H9 (cell line): ENCODE measurements around the gene DCTN3. TPM values are rescaled to one million over a fixed set of nuclear protein-coding genes. Genes with fewer than 3 reads are reported as not detected.

Experiments used
- DNase-seq: peaks from one replicate; pipeline ENCODE4 v3.0.0-alpha.2; 2017
- H2AFZ ChIP-seq: one replicate; pipeline ENCODE4 v1.6.1; 2013; ENCODE audit warnings: mild to moderate bottlenecking, low read length, control low read depth, moderate library complexity
- H2AK5ac ChIP-seq: 2 replicates; pipeline ENCODE4 v1.6.1; 2013; ENCODE audit warnings: low read length, control low read depth, mixed read lengths; ENCODE audit not compliant: insufficient read length
- H2BK120ac ChIP-seq: one replicate; pipeline ENCODE4 v1.6.1; 2013; ENCODE audit warnings: low read depth, mild to moderate bottlenecking, low read length, control low read depth, inconsistent platforms; ENCODE audit not compliant: poor library complexity, severe bottlenecking
- H2BK12ac ChIP-seq: 2 replicates; pipeline ENCODE4 v1.6.1; 2013; ENCODE audit warnings: low read length, control low read depth, mixed read lengths, low read depth; ENCODE audit not compliant: insufficient read length
- H2BK15ac ChIP-seq: 2 replicates; pipeline ENCODE4 v1.6.1; 2013; ENCODE audit warnings: low read depth, low read length, control low read depth
- H2BK20ac ChIP-seq: one replicate; pipeline ENCODE4 v1.6.1; 2013; ENCODE audit warnings: low read depth, mild to moderate bottlenecking, low read length, control low read depth, inconsistent platforms; ENCODE audit not compliant: poor library complexity, severe bottlenecking
- H2BK5ac ChIP-seq: 2 replicates; pipeline ENCODE4 v1.6.1; 2013; ENCODE audit warnings: low read length, control low read depth, mixed read lengths; ENCODE audit not compliant: insufficient read length
- H3K14ac ChIP-seq: 2 replicates; pipeline ENCODE4 v1.6.1; 2013; ENCODE audit warnings: low read length, control low read depth; ENCODE audit not compliant: insufficient read depth
- H3K18ac ChIP-seq: 2 replicates; pipeline ENCODE4 v1.6.1; 2013; ENCODE audit warnings: low read depth, mild to moderate bottlenecking, mixed read lengths, low read length, control low read depth; ENCODE audit not compliant: insufficient read length
- H3K23ac ChIP-seq: 2 replicates; pipeline ENCODE4 v1.6.1; 2013; ENCODE audit warnings: low read length, control low read depth, mixed read lengths, low read depth; ENCODE audit not compliant: insufficient read length
- H3K23me2 ChIP-seq: 2 replicates; pipeline ENCODE4 v1.6.1; 2013; ENCODE audit warnings: low read depth, mild to moderate bottlenecking, mixed read lengths, low read length, control low read depth; ENCODE audit not compliant: insufficient read length, poor library complexity, severe bottlenecking
- H3K27ac ChIP-seq: 2 replicates; pipeline ENCODE4 v1.5.1; 2013; ENCODE audit warnings: low read length, control low read depth, mixed read lengths, low read depth; ENCODE audit not compliant: insufficient read length
- H3K27me3 ChIP-seq: 2 replicates; pipeline ENCODE4 v1.6.1; 2013; ENCODE audit warnings: low read length, control low read depth, inconsistent platforms; ENCODE audit not compliant: insufficient read depth
- H3K4ac ChIP-seq: 2 replicates; pipeline ENCODE4 v1.6.1; 2013; ENCODE audit warnings: low read depth, mild to moderate bottlenecking, control low read depth, inconsistent platforms, low read length, moderate library complexity
- H3K4me1 ChIP-seq: 2 replicates; pipeline ENCODE4 v1.6.1; 2013; ENCODE audit warnings: low read length, control low read depth, inconsistent platforms; ENCODE audit not compliant: insufficient read depth
- H3K4me2 ChIP-seq: 2 replicates; pipeline ENCODE4 v1.6.1; 2013; ENCODE audit warnings: low read length, control low read depth, mixed read lengths; ENCODE audit not compliant: insufficient read length, insufficient read depth
- H3K56ac ChIP-seq: 2 replicates; pipeline ENCODE4 v1.6.1; 2013; ENCODE audit warnings: low read depth, mild to moderate bottlenecking, mixed read lengths, low read length, control low read depth; ENCODE audit not compliant: insufficient read length
- H3K79me1 ChIP-seq: 2 replicates; pipeline ENCODE4 v1.6.1; 2013; ENCODE audit warnings: low read depth, mild to moderate bottlenecking, moderate library complexity, low read length, control low read depth, inconsistent platforms; ENCODE audit not compliant: insufficient read depth, poor library complexity, severe bottlenecking
- H3K79me2 ChIP-seq: 2 replicates; pipeline ENCODE4 v1.6.1; 2013; ENCODE audit warnings: low read length, control low read depth, inconsistent platforms; ENCODE audit not compliant: insufficient read depth
- H3K9ac ChIP-seq: 2 replicates; pipeline ENCODE4 v1.6.1; 2013; ENCODE audit warnings: low read length, control low read depth, mixed read lengths; ENCODE audit not compliant: insufficient read length; ENCODE audit errors: extremely low read depth
- H3K9me3 ChIP-seq: one replicate; pipeline ENCODE4 v1.6.1; 2013; ENCODE audit warnings: low read depth, low read length, inconsistent platforms; ENCODE audit not compliant: control insufficient read depth
- H3T11ph ChIP-seq: one replicate; pipeline ENCODE4 v1.6.1; 2013; ENCODE audit warnings: mild to moderate bottlenecking, low read length, control low read depth, inconsistent platforms
- H4K20me1 ChIP-seq: one replicate; pipeline ENCODE4 v1.6.1; 2013; ENCODE audit not compliant: control insufficient read depth, insufficient read length, insufficient read depth
- H4K5ac ChIP-seq: 2 replicates; pipeline ENCODE4 v1.6.1; 2013; ENCODE audit warnings: low read depth, mild to moderate bottlenecking, mixed read lengths, low read length, control low read depth; ENCODE audit not compliant: insufficient read length
- H4K8ac ChIP-seq: replicated peaks from 2 replicates; pipeline ENCODE4 v1.6.1; 2013; ENCODE audit warnings: low read length, control low read depth, mixed read lengths, low read depth; ENCODE audit not compliant: insufficient read length
- H4K91ac ChIP-seq: 2 replicates; pipeline ENCODE4 v1.6.1; 2013; ENCODE audit warnings: low read depth, mild to moderate bottlenecking, moderate library complexity, mixed read lengths, low read length, control low read depth; ENCODE audit not compliant: insufficient read length
- H3K27ac Mint-ChIP-seq, 3 experiments: 2 replicates in 2 of 3; 3 replicates in 1 of 3; pipeline ENCODE4 v1.8.0; 2020 to 2021; ENCODE audit warnings: mixed read lengths in 3 of 3, mild to moderate bottlenecking in 1 of 3, moderate library complexity in 1 of 3
- H3K27me3 Mint-ChIP-seq: 2 replicates; pipeline ENCODE4 v1.8.0; 2021; ENCODE audit warnings: low read depth, mild to moderate bottlenecking, moderate library complexity, mixed read lengths
- H3K36me3 Mint-ChIP-seq, 3 experiments: 2 replicates in 2 of 3; 3 replicates in 1 of 3; pipeline ENCODE4 v1.8.0; 2020 to 2021; ENCODE audit warnings: low read depth in 3 of 3, mixed read lengths in 3 of 3; ENCODE audit not compliant: insufficient read depth in 1 of 3
- H3K4me1 Mint-ChIP-seq, 2 experiments: 2 replicates each; pipeline ENCODE4 v1.8.0; 2020; ENCODE audit warnings: mixed read lengths in 2 of 2
- H3K4me3 Mint-ChIP-seq, 2 experiments: 2 replicates in 1 of 2; 3 replicates in 1 of 2; pipeline ENCODE4 v1.8.0; 2020 to 2021; ENCODE audit warnings: mild to moderate bottlenecking in 2 of 2, mixed read lengths in 2 of 2, moderate library complexity in 1 of 2
- H3K9me3 Mint-ChIP-seq, 2 experiments: 2 replicates in 1 of 2; 3 replicates in 1 of 2; pipeline ENCODE4 v1.8.0; 2020; ENCODE audit warnings: mild to moderate bottlenecking in 2 of 2, mixed read lengths in 2 of 2, moderate library complexity in 1 of 2
- CTCF ChIP-seq: fragments of 200-600 bp; sonication (generic); conservative IDR thresholded peaks from 3 replicates; pipeline ENCODE4 v1.8.0; 2021; ENCODE audit warnings: antibody characterized with exemption, mild to moderate bottlenecking
- WGBS: extraction: QIAGEN DNeasy Blood & Tissue Kit; methylation state at CpG from one replicate; pipeline ENCODE4 v1.1.7; 2013; ENCODE audit warnings: missing lambda C conversion rate, low lambda C conversion rate, mixed read lengths; ENCODE audit not compliant: insufficient read length; ENCODE audit errors: extremely low coverage; 5-methylcytosine and 5-hydroxymethylcytosine counted together
- total RNA-seq: library from RNA; stranded (reverse); gene quantifications from 2 replicates; pipeline ENCODE4 v1.2.1, GENCODE V29; 2021

Gene DCTN3
- total RNA-seq, 1 experiment from 2014 or later = 40.0 TPM

GRCh38 chr9:34585946-34586669, 34.2 kb downstream of the DCTN3 start:
- Histone ChIP-seq H3K79me2 (no peaks in the 10 kb centered on the region), H3K9me3 (no peaks in the 10 kb centered on the region), H2BK5ac (no peak overlapping the region), H3K4ac (no peak overlapping the region), H3K23me2 (peaks cover 17% of the 10 kb centered on the region), H3T11ph (no peak overlapping the region), H2AFZ (no peak overlapping the region), H3K18ac (no peak overlapping the region), H3K4me2 (no peak overlapping the region), H3K79me1 (no peaks in the 10 kb centered on the region), H4K20me1 (peaks cover 5% of the 10 kb centered on the region), H3K27ac (no peak overlapping the region), H4K91ac (no peak overlapping the region), H2BK12ac (no peak overlapping the region), H3K23ac (no peak overlapping the region), H3K27me3 (peaks cover 64% of the 10 kb centered on the region), H2AK5ac (no peak overlapping the region), H2BK20ac (no peak overlapping the region), H3K9ac (no peak overlapping the region), H3K56ac (no peak overlapping the region), H3K4me1 (peaks cover 8% of the 10 kb centered on the region; the same call in 1 of the 2 replicates), H2BK15ac (no peak overlapping the region), H3K14ac (peak overlapping the region; percentile 46; the same call in 1 of the 2 replicates), H2BK120ac (no peak overlapping the region), H4K8ac (no peak overlapping the region), H4K5ac (no peak overlapping the region)
- no peak for TF ChIP-seq CTCF
- peaks cover 100% of the 10 kb centered on the region for H3K27me3 Mint-ChIP-seq
- no peak for DNase-seq
- H3K4me1 Mint-ChIP-seq = peaks cover 32 to 35% of the 10 kb centered on the region in 2 experiments
- H3K27ac Mint-ChIP-seq = no peak overlapping the region
- WGBS = no CpG with 5 or more reads among the region's 11 CpGs
- H3K4me3 Mint-ChIP-seq = peak overlapping the region in 1 of 2 experiments; percentile 52; a peak in 1 of 5 replicates
- no peaks in the 10 kb centered on the region; a peak in 1 of 5 replicates for H3K9me3 Mint-ChIP-seq
- H3K36me3 Mint-ChIP-seq = no peaks in the 10 kb centered on the region
